Endothelial cell of umbilical vein (primary cell): ENCODE data around the gene THSD4. TPM values are rescaled to one million over a fixed set of nuclear protein-coding genes. Genes with fewer than 3 reads are reported as not detected.

Source experiments
- BruUV-seq: library from RNA; stranded (reverse); fragments of 400-500 nt; replicated peaks from 2 replicates; lab custom pipeline; 2021; lab: Mats Ljungman, UMichigan
- CTCF ChIA-PET: fragments of 300-600, 350-600 bp; sonication (Branson Sonifier 250); formaldehyde crosslinking; loops from one replicate; lab custom pipeline; 2021; ENCODE audit warnings: antibody characterized with exemption, inconsistent platforms; lab: Charles Lee
- POLR2A ChIA-PET: fragments of 300-600, 350-600 bp; sonication (Branson Sonifier 250); formaldehyde crosslinking; loops from one replicate; lab custom pipeline; 2021; ENCODE audit warnings: antibody characterized with exemption, inconsistent platforms; lab: Charles Lee
- DNase-seq: peaks from one replicate; pipeline ENCODE4 v3.0.0-alpha.2; 2011; ENCODE audit warnings: low read depth, low spot score
- FAIRE-seq: peaks from 2 replicates; lab custom pipeline; 2011; peaks lifted over from hg19 to GRCh38; lab: Jason Lieb, UNC
- H2AFZ ChIP-seq: 2 replicates; pipeline ENCODE4 v1.6.0; 2012; ENCODE audit warnings: low read depth, low read length, control low read depth, inconsistent platforms
- H3K27ac ChIP-seq: 2 replicates; pipeline ENCODE4 v1.5.1; 2011; ENCODE audit warnings: low read depth, mild to moderate bottlenecking, control low read depth, low read length, moderate library complexity; ENCODE audit not compliant: insufficient read depth
- H3K27me3 ChIP-seq, 2 experiments: 2 replicates each; pipeline versions ENCODE4 v1.6.0 to v1.6.1; 2011; ENCODE audit warnings: low read length in 2 of 2, mixed read lengths in 1 of 2; ENCODE audit not compliant: control insufficient read depth in 2 of 2, insufficient read depth in 2 of 2
- H3K36me3 ChIP-seq, 2 experiments: 2 replicates in 1 of 2; 3 replicates in 1 of 2; pipeline ENCODE4 v1.5.1; 2011; ENCODE audit warnings: low read length in 2 of 2, mild to moderate bottlenecking in 1 of 2, moderate library complexity in 1 of 2; ENCODE audit not compliant: control insufficient read depth in 2 of 2, insufficient read depth in 2 of 2; ENCODE audit errors: extremely low read depth in 1 of 2
- H3K4me1 ChIP-seq: 3 replicates; pipeline ENCODE4 v1.5.1; 2011; ENCODE audit warnings: mild to moderate bottlenecking, low read length; ENCODE audit not compliant: control insufficient read depth, insufficient read depth; ENCODE audit errors: extremely low read depth
- H3K4me2 ChIP-seq: 2 replicates; pipeline ENCODE4 v1.6.1; 2011; ENCODE audit warnings: low read length, control low read depth, mixed read lengths; ENCODE audit not compliant: insufficient read depth
- H3K4me3 ChIP-seq, 3 experiments: fragments of 200-600 bp in 1 of 3; sonication (generic), shearing (Covaris generic) in 1 of 3; replicated peaks in 1 of 3; 2 replicates each; pipeline ENCODE4 v1.5.1; 2011 to 2016; ENCODE audit warnings: control low read depth in 3 of 3, low read length in 3 of 3, mild to moderate bottlenecking in 2 of 3, inconsistent platforms in 1 of 3, low read depth in 1 of 3, moderate library complexity in 1 of 3; ENCODE audit not compliant: insufficient read depth in 1 of 3
- H3K79me2 ChIP-seq: 2 replicates; pipeline ENCODE4 v1.6.0; 2012; ENCODE audit warnings: low read length, inconsistent platforms; ENCODE audit not compliant: control insufficient read depth, insufficient read depth
- H3K9ac ChIP-seq: replicated peaks from 2 replicates; pipeline ENCODE3; 2011; ENCODE audit warnings: low read length, control low read depth; ENCODE audit not compliant: insufficient read depth; ENCODE audit errors: extremely low read depth
- H3K9me1 ChIP-seq: replicated peaks from 3 replicates; pipeline ENCODE4 v1.6.0; 2011; ENCODE audit warnings: mild to moderate bottlenecking, low read length; ENCODE audit not compliant: control insufficient read depth, insufficient read depth; ENCODE audit errors: extremely low read depth
- H3K9me3 ChIP-seq: replicated peaks from 2 replicates; pipeline ENCODE4 v1.5.1; 2012; ENCODE audit warnings: low read length, inconsistent platforms; ENCODE audit not compliant: control insufficient read depth, insufficient read depth
- H4K20me1 ChIP-seq: replicated peaks from 2 replicates; pipeline ENCODE3; 2011; ENCODE audit warnings: mild to moderate bottlenecking, low read length; ENCODE audit not compliant: control insufficient read depth, insufficient read depth; ENCODE audit errors: extremely low read depth
- CTCF ChIP-seq, 2 donors: IDR thresholded peaks; 1 replicate in 1 of 2; 2 replicates in 1 of 2; pipeline ENCODE4 v1.5.1; 2011; ENCODE audit warnings: low read length in 2 of 2, mild to moderate bottlenecking in 2 of 2, moderate library complexity in 2 of 2, control low read depth in 1 of 2, inconsistent platforms in 1 of 2, low read depth in 1 of 2; ENCODE audit not compliant: insufficient read depth in 1 of 2; ENCODE audit errors: extremely low read depth in 1 of 2
- EZH2 ChIP-seq: IDR thresholded peaks from 2 replicates; pipeline ENCODE4 v1.6.1; 2012; ENCODE audit warnings: borderline replicate concordance, low read depth, mild to moderate bottlenecking, moderate library complexity, low read length, inconsistent platforms; ENCODE audit not compliant: severe bottlenecking
- FOS ChIP-seq: IDR thresholded peaks from 2 replicates; pipeline ENCODE4 v1.6.1; 2011; ENCODE audit warnings: mild to moderate bottlenecking, low read length, moderate library complexity, borderline replicate concordance; ENCODE audit not compliant: insufficient read depth
- GATA2 ChIP-seq: IDR thresholded peaks from 2 replicates; pipeline ENCODE4 v1.7.0; 2011; ENCODE audit warnings: low read depth, mild to moderate bottlenecking, moderate library complexity, mixed read lengths, low read length; ENCODE audit not compliant: insufficient read length, insufficient read depth
- JUN ChIP-seq: IDR thresholded peaks from 2 replicates; pipeline ENCODE4 v1.6.1; 2011; ENCODE audit warnings: borderline replicate concordance, low read depth; ENCODE audit not compliant: insufficient read length, insufficient read depth
- MYC ChIP-seq: IDR thresholded peaks from one replicate; pipeline ENCODE4 v1.6.1; 2011; ENCODE audit warnings: mild to moderate bottlenecking, low read depth, low read length
- POLR2A ChIP-seq: IDR thresholded peaks from 2 replicates; pipeline ENCODE4 v1.6.1; 2012; ENCODE audit warnings: low read depth, mild to moderate bottlenecking, control low read depth, low read length
- POLR2AphosphoS5 ChIP-seq: IDR thresholded peaks from 2 replicates; pipeline ENCODE4 v1.6.1; 2012; ENCODE audit warnings: low read depth, mild to moderate bottlenecking, control low read depth, low read length, moderate library complexity; ENCODE audit not compliant: insufficient read depth
- dilution Hi-C: fragments of 300-500 bp; cut with MboI; formaldehyde crosslinking; loops from one replicate; pipeline ENCODE4 v1.15.0; 2019; ENCODE audit warnings: low sequenced_read_pairs; ENCODE audit not compliant: extremely low pct_ligation_motif_present
- intact Hi-C: fragments of 100-400 bp; cut with micrococcal nuclease; formaldehyde crosslinking; loops from one replicate; pipeline ENCODE4 v1.10.0; 2022
- polyA plus RNA-seq, 4 experiments: library from polyadenylated mRNA; depleted of rRNA in 3 of 4; stranded (reverse) in 3 of 4; unstranded in 1 of 4; fragments of >200 nt; gene quantifications; 2 replicates each; pipeline versions ENCODE4 v1.2.1 to v1.2.3, GENCODE V29; 2011 to 2012; ENCODE audit warnings: missing spikeins in 1 of 4
- total RNA-seq: library from RNA; stranded (reverse); gene quantifications from 2 replicates; pipeline ENCODE4 v1.2.3, GENCODE V29; 2021
- TF ChIP-seq, protein P1 (sequence below): IDR thresholded peaks from 2 replicates; pipeline ENCODE4 v1.6.1; 2011; ENCODE audit not compliant: insufficient read depth, insufficient read length

The THSD4 gene
- total and polyA plus RNA-seq, 2 donors (not counting 3 experiments of a cell fraction or from before 2014, with no cell fraction given): 9.9 to 25.4 TPM

DNA sequence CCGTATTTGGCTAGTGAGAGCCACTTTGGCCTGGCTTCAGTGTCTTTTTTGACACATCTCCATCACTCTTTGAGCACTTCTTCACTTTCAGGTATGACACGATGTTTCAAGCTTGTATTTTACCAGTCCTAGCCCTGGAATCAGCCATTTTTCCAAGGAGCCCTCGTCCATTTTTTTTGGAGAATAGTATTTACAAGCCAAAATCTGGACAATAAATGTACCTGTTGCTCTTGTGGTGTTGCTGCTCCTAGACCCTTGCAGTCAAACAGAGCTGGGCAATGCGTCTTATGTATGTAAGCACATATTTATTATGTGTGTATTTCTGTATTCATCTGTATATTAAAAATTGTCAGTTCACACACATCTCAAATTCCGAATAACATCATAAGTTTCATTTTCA is 231.2 kb downstream of the THSD4 start:
- H2AFZ ChIP-seq: no peak overlapping the region
- no TSS peak for BruUV-seq
- H3K79me2 ChIP-seq: no peaks in the 10 kb centered on the region
- no peak overlapping the region for H3K4me2 ChIP-seq
- no peaks in the 10 kb centered on the region for H3K4me1 ChIP-seq
- H3K4me3 ChIP-seq: no peak overlapping the region
- no peaks in the 10 kb centered on the region for H3K9me1 ChIP-seq
- POLR2A ChIA-PET: no interaction called here
- H3K36me3 ChIP-seq: no peaks in the 10 kb centered on the region
- no peak for DNase-seq
- intact Hi-C loops: no loop called here
- FAIRE-seq: no peak
- no peaks in the 10 kb centered on the region for H4K20me1 ChIP-seq
- CTCF ChIA-PET: interaction anchor here (1.3 kb wide), 1 partner anchor 10 kb away, joined by 3 read pairs; no protein-coding TSS in a partner anchor
- H3K27me3 ChIP-seq: no peaks in the 10 kb centered on the region
- no peaks in the 10 kb centered on the region for H3K9me3 ChIP-seq
- dilution Hi-C loops: no loop called here
- H3K9ac ChIP-seq: no peak overlapping the region
- H3K27ac ChIP-seq: no peak overlapping the region
- no peak for TF ChIP-seq GATA2
- TF ChIP-seq, protein P1, sequence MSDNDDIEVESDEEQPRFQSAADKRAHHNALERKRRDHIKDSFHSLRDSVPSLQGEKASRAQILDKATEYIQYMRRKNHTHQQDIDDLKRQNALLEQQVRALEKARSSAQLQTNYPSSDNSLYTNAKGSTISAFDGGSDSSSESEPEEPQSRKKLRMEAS: no peak

DNA sequence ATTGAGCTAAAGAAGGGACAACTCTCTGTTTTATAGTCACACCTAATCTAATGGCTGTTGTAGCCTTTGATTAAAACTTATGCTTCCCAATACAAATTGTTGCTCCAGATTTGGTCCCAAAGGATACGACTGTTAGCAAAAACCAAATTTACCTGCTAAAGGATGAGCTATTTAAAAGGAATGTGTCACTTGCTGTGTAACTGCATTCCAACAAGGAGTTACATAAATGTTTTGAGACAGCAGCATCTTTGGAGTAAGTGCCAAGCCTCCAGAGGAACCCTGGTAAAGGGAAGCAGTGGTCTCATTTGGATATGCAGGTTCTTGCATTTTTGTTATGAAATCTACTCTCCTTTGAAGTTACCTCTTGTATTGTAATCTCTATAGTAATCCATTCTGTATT is 233.3 kb downstream of the THSD4 start:
- dilution Hi-C loops: no loop called here

More for the DNA sequence above, 233.3 kb downstream of the THSD4 start:
- Histone ChIP-seq H3K27ac (no peak overlapping the region), H3K9me3 (no peaks in the 10 kb centered on the region), H3K9ac (no peak overlapping the region), H3K4me2 (no peak overlapping the region), H4K20me1 (no peaks in the 10 kb centered on the region), H2AFZ (no peak overlapping the region), H3K4me3 (no peak overlapping the region), H3K27me3 (no peaks in the 10 kb centered on the region), H3K36me3 (no peaks in the 10 kb centered on the region), H3K79me2 (no peaks in the 10 kb centered on the region), H3K9me1 (no peaks in the 10 kb centered on the region), H3K4me1 (no peaks in the 10 kb centered on the region)
- no peak for FAIRE-seq
- no TSS peak for BruUV-seq
- ChIA-PET POLR2A (interaction anchor here (0.5 kb wide), 1 partner anchor 53 kb away, joined by 4 read pairs; no protein-coding TSS in a partner anchor), CTCF (interaction anchor here (1.1 to 1.3 kb wide), 2 partner anchors 9 to 14 kb away, joined by 3 to 5 read pairs; no protein-coding TSS in a partner anchor)
- intact Hi-C loops: no loop called here
- no peak for TF ChIP-seq EZH2
- no peak for TF ChIP-seq FOS
- TF ChIP-seq, protein P1: no peak
- TF ChIP-seq POLR2AphosphoS5: no peak
- TF ChIP-seq MYC: no peak
- TF ChIP-seq POLR2A: no peak
- no peak for TF ChIP-seq CTCF (IDR thresholded peaks at IDR 0.05; ENCODE audit: extremely low read depth in 1 of 2, insufficient read depth in 1 of 2, low read depth in 1 of 2, low read length in 2 of 2)
- no peak for TF ChIP-seq GATA2
- no peak for TF ChIP-seq JUN
- DNase-seq: no peak
